K562 (cell line): ENCODE measurements around the gene ODF2. TPM values are rescaled to one million over a fixed set of nuclear protein-coding genes. Genes with fewer than 3 reads are reported as not detected.

Experiments used
- ATAC-seq: fragments of 200-7000 bp; cut with Tn5 transposase; 3 replicates; pipeline ENCODE4 v1.9.1; 2020; ENCODE audit warnings: moderate library complexity
- BruUV-seq: library from RNA; stranded (reverse); fragments of 400-500 nt; replicated peaks from 2 replicates; lab custom pipeline; 2021; lab: Mats Ljungman, UMichigan
- CTCF ChIA-PET: fragments of 300-600 bp; formaldehyde crosslinking; extraction: SDS; loops from one replicate; lab custom pipeline; 2021; ENCODE audit warnings: low intra/inter-chr PET ratio; lab: Yijun Ruan, JAX
- POLR2A ChIA-PET: fragments of 300-600, 350-650 bp; sonication (Branson Sonifier 250); formaldehyde crosslinking; extraction: SDS; loops from one replicate; lab custom pipeline; 2021; ENCODE audit warnings: antibody characterized with exemption, inconsistent platforms; lab: Yijun Ruan, JAX
- DNase-seq, 4 experiments: peaks; one replicate each; pipeline versions ENCODE4 v3.0.0 to v3.0.0-alpha.2; 2011 to 2018; ENCODE audit warnings: low spot score in 3 of 4, mixed read lengths in 3 of 4; ENCODE audit errors: extremely low read depth in 1 of 4
- FAIRE-seq: peaks from 2 replicates; lab custom pipeline; 2011; peaks lifted over from hg19 to GRCh38; lab: Jason Lieb, UNC
- H2AFZ ChIP-seq: 2 replicates; pipeline ENCODE4 v1.6.0; 2011; ENCODE audit warnings: low read depth, low read length, control low read depth, inconsistent platforms
- H3K27ac ChIP-seq: fragments of 200-600 bp; 3 replicates; pipeline ENCODE4 v1.8.0; 2011; ENCODE audit warnings: low read depth, mild to moderate bottlenecking, control low read depth, inconsistent platforms, low read length, moderate library complexity, mixed read lengths; ENCODE audit errors: extremely low read depth
- H3K27me3 ChIP-seq, 2 experiments: fragments of 300-600 bp in 1 of 2; 2 replicates in 1 of 2; 3 replicates in 1 of 2; pipeline versions ENCODE4 v1.6.0 to v1.8.0; 2011; ENCODE audit warnings: inconsistent platforms in 2 of 2, low read length in 2 of 2, mild to moderate bottlenecking in 1 of 2, mixed read lengths in 1 of 2, moderate library complexity in 1 of 2; ENCODE audit not compliant: control insufficient read depth in 2 of 2, insufficient read depth in 2 of 2
- H3K36me3 ChIP-seq: fragments of 300-600 bp; 3 replicates; pipeline ENCODE4 v1.8.0; 2011; ENCODE audit warnings: mild to moderate bottlenecking, low read length, inconsistent platforms; ENCODE audit not compliant: control insufficient read depth, insufficient read depth
- H3K4me1 ChIP-seq, 2 experiments: fragments of 200-600 bp in 1 of 2; replicated peaks in 1 of 2; 2 replicates in 1 of 2; 3 replicates in 1 of 2; pipeline versions ENCODE4 v1.5.1 to v1.8.0; 2011; ENCODE audit warnings: inconsistent platforms in 2 of 2, low read length in 2 of 2, mild to moderate bottlenecking in 1 of 2, mixed read lengths in 1 of 2, moderate library complexity in 1 of 2; ENCODE audit not compliant: control insufficient read depth in 2 of 2, insufficient read depth in 2 of 2
- H3K4me2 ChIP-seq: 2 replicates; pipeline ENCODE4 v1.6.1; 2011; ENCODE audit warnings: low read length, control low read depth, inconsistent platforms, mixed read lengths; ENCODE audit not compliant: insufficient read depth
- H3K4me3 ChIP-seq: fragments of 200-600 bp; sonication (generic), shearing (Covaris generic); 2 replicates; pipeline ENCODE4 v1.5.1; 2016; ENCODE audit warnings: control low read depth, inconsistent platforms
- H3K79me2 ChIP-seq: fragments of 200-600 bp; 3 replicates; pipeline ENCODE4 v1.8.0; 2011; ENCODE audit warnings: low read length, inconsistent platforms; ENCODE audit not compliant: control insufficient read depth, insufficient read depth
- H3K9ac ChIP-seq, 2 experiments: 2 replicates each; pipeline versions ENCODE4 v1.6.0 to v1.6.1; 2011; ENCODE audit warnings: low read depth in 2 of 2, low read length in 2 of 2, control low read depth in 1 of 2, inconsistent platforms in 1 of 2, mild to moderate bottlenecking in 1 of 2, mixed read lengths in 1 of 2; ENCODE audit not compliant: insufficient read depth in 1 of 2
- H3K9me1 ChIP-seq: one replicate; pipeline ENCODE4 v1.6.0; 2011; ENCODE audit warnings: inconsistent platforms, mild to moderate bottlenecking, low read length, moderate library complexity; ENCODE audit not compliant: control insufficient read depth, insufficient read depth
- H3K9me3 ChIP-seq: replicated peaks from 2 replicates; pipeline ENCODE4 v1.5.1; 2011; ENCODE audit warnings: low read depth, low read length, inconsistent platforms; ENCODE audit not compliant: control insufficient read depth, insufficient read depth
- H4K20me1 ChIP-seq: replicated peaks from 2 replicates; pipeline ENCODE4 v1.6.1; 2011; ENCODE audit warnings: low read length, inconsistent platforms, mixed read lengths; ENCODE audit not compliant: control insufficient read depth, insufficient read depth
- HNRNPLL ChIP-seq: fragments of 200-400 bp; formaldehyde crosslinking; IDR thresholded peaks from 2 replicates; pipeline ENCODE4 v1.6.1; 2017; ENCODE audit warnings: low read length, low read depth, mild to moderate bottlenecking; ENCODE audit not compliant: poor library complexity, severe bottlenecking
- MGA ChIP-seq: fragments of 450-650 bp; IDR thresholded peaks from 2 replicates; pipeline ENCODE4 v1.6.1; 2016; ENCODE audit warnings: mild to moderate bottlenecking, moderate library complexity
- NRF1 ChIP-seq, 2 experiments: fragments of 450-650 bp; IDR thresholded peaks in 1 of 2; conservative IDR thresholded peaks in 1 of 2; 2 replicates each; pipeline ENCODE4 v1.6.1; 2014; ENCODE audit warnings: mild to moderate bottlenecking in 2 of 2
- STAT6 ChIP-seq: sonication (generic); formaldehyde crosslinking; IDR thresholded peaks from 2 replicates; pipeline ENCODE4 v1.8.1; 2023; ENCODE audit warnings: mild to moderate bottlenecking, missing genetic modification reagents
- VEZF1 ChIP-seq: fragments of 200-800 bp; sonication (Bioruptor generic); IDR thresholded peaks from 2 replicates; pipeline ENCODE4 v1.6.1; 2017; ENCODE audit warnings: missing genetic modification characterization, missing compliant biosample characterization
- WGBS: fragments of 100-300 bp; shearing (Covaris generic); methylation state at CpG from one replicate; pipeline ENCODE4 v1.1.6; 2016; ENCODE audit warnings: low coverage, mixed read lengths; ENCODE audit not compliant: insufficient coverage; ENCODE audit errors: missing lambda C conversion rate; 5-methylcytosine and 5-hydroxymethylcytosine counted together
- in situ Hi-C: fragments of 300-500 bp; cut with MboI; formaldehyde crosslinking; loops from 4 replicates; pipeline ENCODE4 v1.15.0; 2018; ENCODE audit warnings: inconsistent platforms, mixed read lengths
- intact Hi-C: fragments of 100-400 bp; cut with micrococcal nuclease; formaldehyde crosslinking; loops from 2 replicates; pipeline ENCODE4 v1.14.2; 2022
- polyA plus RNA-seq, 8 experiments: library from polyadenylated mRNA; depleted of rRNA in 4 of 8; stranded (reverse) in 5 of 8; unstranded in 3 of 8; fragments of >200 nt; fragmentation: Nextera tagmentation in 2 of 8; fragmentation: Illumina TruSeq in 1 of 8; extraction: Ambion mirVana in 2 of 8; extraction: Trizol in 1 of 8; gene quantifications; 2 replicates each; pipeline versions ENCODE4 v1.2.1 to v1.2.3, GENCODE V29; 2011 to 2014; ENCODE audit warnings: inconsistent platforms in 1 of 8, missing spikeins in 1 of 8
- total RNA-seq, 7 experiments: library from RNA; depleted of rRNA in 6 of 7; stranded (reverse); fragments of >200 nt in 6 of 7; fragmentation: Illumina TruSeq in 2 of 7; extraction: Trizol in 2 of 7; gene quantifications; 2 replicates each; pipeline versions ENCODE4 v1.2.1 to v1.2.3, GENCODE V29; 2011 to 2021; ENCODE audit warnings: low replicate concordance in 1 of 7

Gene ODF2
- total and polyA plus RNA-seq, 9 of the 15 experiments (the other 6 are each of a cell fraction or from before 2014, with no cell fraction given), result 16.5 to 83.2 (median 69.7) TPM

- ATAC-seq, result peak; percentile 89
- no TSS peak for BruUV-seq
- Histone ChIP-seq H4K20me1 (no peaks in the 10 kb centered on the region; the same call in 1 of the 2 replicates), H3K36me3 (peaks cover 33% of the 10 kb centered on the region), H3K9ac (peak overlapping the region; percentile 76 to 93), H3K79me2 (peaks cover 34% of the 10 kb centered on the region), H3K9me1 (peaks cover 7% of the 10 kb centered on the region), H3K27ac (peak overlapping the region; percentile 80), H3K9me3 (no peaks in the 10 kb centered on the region), H3K27me3 (no peaks in the 10 kb centered on the region), H3K4me1 (peaks cover 6 to 26% of the 10 kb centered on the region in 2 experiments; a peak in 3 of 5 replicates), H2AFZ (peak overlapping the region; percentile 100), H3K4me2 (peak overlapping the region; percentile 97), H3K4me3 (peak overlapping the region; percentile 79)
- in situ Hi-C loops, result no loop called here
- ChIA-PET POLR2A (interaction anchor here (0.7 kb wide), 1 partner anchor 12 kb away, joined by 3 read pairs; no protein-coding TSS in a partner anchor), CTCF (no interaction called here)
- under 1% methylated on average over 33 of the region's 48 CpGs for WGBS
- peak; percentile 85 to 91 (median 87) for DNase-seq
- intact Hi-C loops, result loop anchor here (5.0 kb wide), 1 partner anchor 36 kb away; no protein-coding TSS in a partner anchor
- FAIRE-seq, result peak; percentile 71
- TF ChIP-seq VEZF1 (CRISPR knock-in tag), result no peak
- peak; percentile 83 for TF ChIP-seq MGA
- no peak for TF ChIP-seq HNRNPLL
- peak in 1 of 2 experiments; percentile 26; a peak in 1 of 4 replicates for TF ChIP-seq NRF1 (conservative IDR thresholded peaks at IDR 0.05 in 1 of 2, IDR thresholded peaks at IDR 0.05 in 1 of 2)
- no peak for TF ChIP-seq STAT6 (CRISPR knock-in tag)
Observed at GRCh38 chr9:128456613-128457061, 831 bp downstream of the ODF2 start.
